ENCODE data around the gene HPCAL1.

HPCAL1 gene

DNA sequence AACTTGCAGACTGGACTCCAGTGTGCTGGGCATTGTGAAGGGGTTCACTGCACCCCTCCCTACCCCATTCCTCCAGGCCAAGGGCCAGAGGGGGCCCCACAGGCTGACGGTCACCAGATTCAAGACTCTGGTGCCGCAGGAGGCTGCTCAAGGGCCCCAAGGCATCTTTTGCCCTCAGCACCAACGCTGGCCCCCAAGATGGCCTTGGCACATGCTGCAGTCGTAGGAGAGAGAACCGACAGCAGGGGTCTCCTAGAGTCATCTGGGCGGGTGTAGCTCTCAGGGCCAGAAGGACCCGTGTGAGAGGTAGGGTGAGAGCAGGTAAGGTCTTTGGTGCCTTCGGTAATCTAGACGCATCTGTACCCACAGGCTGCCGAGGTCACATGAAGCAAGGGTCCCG is 164.1 kb downstream of the HPCAL1 start:
- no peak for DNase-seq (ENCODE audit: low spot score)

DNA sequence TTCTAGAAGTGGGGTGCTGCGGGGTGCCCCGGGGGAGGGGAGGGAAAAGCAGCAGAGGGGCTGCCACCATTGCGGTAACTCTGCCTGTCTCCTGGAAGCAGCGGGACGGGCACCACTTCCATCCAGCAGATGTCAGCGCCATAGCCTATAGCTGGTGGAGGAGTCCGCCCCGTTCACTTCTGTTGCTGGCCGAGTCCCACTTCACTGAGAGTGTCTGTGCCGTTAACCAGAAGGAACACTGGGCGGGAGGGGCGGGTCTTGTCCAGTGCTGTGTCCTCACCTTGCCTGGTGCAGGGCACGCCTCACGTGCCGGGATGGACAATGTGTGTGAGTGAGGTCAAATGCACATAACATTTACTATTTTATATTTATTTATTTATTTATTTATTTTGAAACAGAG is 164.7 kb downstream of the HPCAL1 start:
- no peak for DNase-seq (ENCODE audit: low spot score)

DNA sequence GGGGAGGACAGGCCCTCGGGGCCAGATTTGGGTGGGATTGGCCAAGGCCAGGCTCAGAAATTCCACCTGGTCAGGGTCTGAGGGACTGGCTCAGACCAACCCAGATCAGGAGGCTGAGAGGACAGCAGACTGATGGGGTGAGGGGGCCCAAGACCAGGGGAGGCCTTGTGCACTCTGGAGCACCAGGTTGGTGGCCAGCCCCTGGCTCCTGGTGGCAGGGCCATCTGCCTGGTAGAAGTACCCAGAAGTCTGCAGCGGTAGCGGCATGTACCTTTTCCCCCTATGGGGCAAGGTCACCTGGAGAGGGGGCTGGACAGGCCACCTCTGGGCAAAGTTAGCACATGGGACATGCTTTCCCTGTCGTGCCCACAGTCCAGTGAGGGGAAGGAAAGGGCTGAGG is 166.6 kb downstream of the HPCAL1 start:
- DNase-seq (ENCODE audit: low spot score) = no peak

DNA sequence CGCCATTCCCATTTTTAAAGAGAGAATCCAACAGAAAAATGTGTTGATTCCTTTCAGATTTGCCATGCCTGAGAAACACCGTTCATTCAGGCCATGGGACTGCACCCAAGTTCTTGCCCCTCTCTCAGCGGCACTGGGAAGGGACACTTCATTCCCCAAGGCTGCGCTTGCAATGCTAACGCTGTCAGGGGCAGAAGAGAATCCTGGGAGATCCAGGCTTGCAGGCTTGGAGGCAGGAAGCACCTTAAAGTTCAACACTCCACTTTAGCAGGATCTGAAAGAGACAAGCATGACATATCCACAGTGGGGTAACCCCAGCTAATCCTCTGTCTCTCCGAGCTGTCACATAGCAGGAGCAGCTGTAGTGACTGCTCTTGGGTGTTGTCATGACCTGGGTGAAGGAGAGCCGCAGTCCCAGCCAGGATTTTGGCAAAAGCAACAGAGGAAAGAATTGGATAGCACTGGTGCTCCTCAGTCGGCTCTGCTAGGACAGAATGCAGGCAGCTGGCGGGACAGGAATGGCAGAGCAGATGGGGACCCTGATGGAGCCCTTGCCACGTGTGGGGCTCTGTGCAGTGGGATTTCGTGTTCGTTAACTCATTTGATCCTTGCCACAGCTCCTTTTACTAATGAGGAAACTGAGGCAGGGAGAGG is 167.4 kb downstream of the HPCAL1 start:
- DNase-seq (ENCODE audit: low spot score) = no peak

DNA sequence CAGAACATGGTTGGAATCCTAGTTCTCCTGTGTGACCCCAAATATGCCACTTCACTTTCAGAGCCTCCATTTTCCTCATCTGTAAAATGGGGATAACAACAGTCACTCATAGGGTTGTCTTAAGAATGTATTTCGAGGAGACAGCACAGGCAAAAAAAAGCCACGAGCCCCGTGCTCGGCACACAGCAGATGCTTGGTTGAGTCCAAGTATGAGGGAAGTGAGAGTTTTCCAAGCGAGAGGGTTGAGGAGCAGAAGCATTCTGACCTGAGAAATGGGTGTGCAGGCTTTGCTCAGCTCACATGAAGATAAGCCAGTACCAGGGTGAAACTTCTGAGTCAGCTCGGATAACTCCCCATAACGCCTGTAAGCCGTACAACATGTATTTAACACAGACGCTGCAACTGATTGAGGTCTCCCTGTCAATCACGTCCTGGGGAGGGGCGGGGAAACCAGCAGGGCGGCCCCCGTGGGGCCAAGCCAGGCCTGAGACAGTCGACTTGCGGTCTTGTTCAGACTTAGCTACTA is 168.4 kb downstream of the HPCAL1 start:
- no peak for DNase-seq (ENCODE audit: low spot score)

DNA sequence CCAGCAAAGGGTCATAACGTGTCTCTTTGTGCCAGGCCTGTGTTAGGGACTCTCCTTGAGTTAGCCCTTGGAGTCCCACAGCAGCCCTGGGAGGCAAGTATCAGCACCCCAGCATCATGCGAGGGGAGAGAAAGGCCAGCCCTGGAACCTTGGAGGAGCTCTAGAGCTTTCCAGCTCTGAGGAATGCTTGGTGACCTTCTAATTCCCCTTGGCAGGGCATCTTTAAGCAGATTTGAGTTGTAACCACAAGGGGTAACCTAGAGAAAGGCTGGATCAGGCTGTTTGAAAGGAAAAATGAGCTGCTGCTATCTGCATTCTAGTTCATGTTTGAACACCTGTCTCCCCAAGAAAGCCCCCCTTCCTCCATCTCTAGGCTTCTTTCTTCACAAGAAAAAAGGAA is 169.3 kb downstream of the HPCAL1 start:
- no peak for DNase-seq (ENCODE audit: low spot score)

DNA sequence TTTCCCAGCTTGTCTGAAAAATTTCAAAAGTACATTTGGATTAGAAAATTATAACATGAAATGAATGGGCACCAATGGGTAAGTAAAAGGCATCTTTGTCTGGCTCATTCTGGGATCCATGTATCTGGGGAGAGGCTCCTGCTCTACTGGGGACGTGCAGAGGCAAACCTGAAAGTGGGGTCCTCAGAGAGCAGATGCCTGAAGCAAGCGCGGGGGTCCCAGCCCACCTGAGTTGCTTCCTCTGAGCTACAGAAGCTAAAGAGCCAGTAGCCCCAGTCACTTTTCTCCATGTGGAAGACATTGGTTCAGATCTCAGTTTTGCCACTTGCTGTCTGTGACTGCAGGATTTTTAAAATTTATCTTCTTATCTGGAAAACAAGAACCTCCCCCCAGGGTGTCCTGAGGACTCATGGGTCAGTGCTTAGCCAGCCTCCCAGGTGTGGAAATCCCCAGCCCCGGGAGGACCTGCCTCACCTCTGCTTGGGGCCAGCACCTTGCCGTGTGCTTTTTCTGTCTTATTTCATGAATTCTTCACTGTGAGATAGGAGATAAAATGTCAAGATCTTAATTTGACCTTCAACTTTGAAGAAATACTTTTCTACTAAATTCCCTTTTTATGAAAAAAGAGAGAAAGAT is 170.5 kb downstream of the HPCAL1 start:
- DNase-seq (ENCODE audit: low spot score) = no peak

DNA sequence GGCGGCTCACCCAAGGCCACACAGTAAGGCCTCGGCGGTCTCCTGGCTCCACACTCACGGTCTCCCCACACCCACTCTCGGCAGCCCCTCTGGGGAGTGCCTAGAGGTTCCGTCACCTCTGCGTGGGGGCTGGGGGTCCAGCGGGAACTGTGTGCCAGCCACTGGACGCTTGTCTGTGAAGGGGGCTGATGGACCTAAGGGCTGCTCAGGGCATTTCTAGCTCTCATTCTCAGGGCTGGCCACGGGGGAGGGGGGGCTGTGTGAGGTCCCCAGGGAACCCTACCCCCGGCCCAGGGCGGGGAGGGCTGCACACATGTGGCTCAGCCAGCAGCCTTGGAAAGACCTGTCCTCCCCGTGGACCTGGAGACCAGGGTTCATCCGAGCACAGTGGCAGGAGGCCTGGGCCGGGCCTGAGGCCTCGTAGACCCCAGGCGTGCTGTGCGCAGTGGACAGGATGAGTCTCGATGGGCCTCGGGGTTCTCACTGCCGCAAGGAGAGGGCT is 172.6 kb downstream of the HPCAL1 start:
- no peak for DNase-seq (ENCODE audit: low spot score)

DNA sequence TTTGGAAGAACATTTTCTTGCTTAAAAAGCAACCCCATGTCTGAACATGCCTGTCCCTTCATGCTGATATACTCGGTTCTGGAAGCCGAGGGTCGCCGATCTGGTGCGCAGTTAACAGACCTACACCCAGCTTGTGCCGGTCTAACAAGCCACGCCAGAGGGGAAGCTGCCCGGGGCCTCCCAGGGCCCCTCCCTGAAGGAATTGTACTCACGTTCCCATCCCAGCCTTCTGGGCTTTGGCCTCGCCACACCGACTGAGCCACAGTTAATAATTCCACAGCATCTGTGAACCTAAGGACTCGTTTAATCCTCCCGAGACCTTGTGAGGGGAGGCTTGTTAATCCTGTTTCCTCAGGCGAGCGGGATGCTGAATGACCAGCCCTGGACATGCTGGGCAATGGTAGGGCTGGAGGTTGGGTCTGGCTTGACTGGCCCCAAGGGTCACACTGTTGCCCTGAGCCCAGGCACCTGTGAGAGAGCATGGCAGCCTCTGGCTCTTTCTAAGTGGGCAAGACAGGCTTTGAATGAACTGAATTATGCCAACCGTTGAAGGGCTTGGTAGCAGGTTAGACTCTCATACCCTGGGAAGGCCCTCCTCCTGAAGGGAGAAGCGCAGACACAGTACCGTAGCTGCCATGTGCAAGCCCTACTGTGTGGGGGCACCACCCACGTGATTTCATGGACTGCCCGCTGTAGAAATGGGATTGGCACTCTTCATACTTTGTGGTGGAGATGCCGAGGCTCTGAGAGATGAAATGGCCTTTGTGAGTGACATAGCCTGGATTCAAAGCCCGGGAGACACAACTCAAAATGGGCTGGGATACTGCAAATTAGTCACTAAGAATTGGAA is 173.3 kb downstream of the HPCAL1 start:
- no peak for DNase-seq (ENCODE audit: low spot score)

DNA sequence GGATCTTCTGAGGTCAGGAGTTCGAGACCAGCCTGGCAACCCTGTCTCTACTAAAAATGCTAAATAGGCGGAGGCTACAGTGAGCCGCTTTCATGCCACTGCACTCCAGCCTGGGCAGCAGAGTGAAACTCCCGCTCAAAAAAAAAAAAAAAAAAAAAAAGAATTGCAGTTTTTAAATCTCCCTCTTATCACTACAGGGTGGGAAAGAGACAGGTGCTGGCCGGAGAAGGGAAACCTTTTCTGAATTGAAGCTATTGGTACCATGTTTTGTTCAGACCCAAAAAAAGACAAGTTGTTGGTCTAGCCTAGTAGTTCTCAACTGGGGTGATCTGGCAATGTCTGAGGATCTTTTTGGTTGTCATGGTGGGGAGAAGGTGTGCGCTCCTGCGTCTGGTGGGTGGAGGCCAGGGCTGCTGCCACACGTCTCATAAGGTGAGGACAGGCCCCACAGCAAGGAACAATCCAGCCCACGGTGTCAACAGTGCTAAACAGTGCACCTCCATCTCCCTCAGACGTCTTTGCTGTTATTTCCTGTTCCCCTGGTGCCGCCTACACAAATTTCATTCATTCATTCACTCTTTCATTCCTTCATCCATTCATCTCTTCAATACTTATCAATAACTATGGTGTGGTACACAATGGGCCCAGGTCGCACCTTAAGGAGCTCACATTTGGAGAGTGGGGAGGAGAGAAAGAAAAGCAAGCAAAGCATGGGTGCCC is 174.2 kb downstream of the HPCAL1 start:
- no peak for DNase-seq (ENCODE audit: low spot score)

Data from hematopoietic multipotent progenitor cell treated with erythropoietin and hydrocortisone succinate and interleukin-3 and kit ligand, for 17 days (in vitro differentiated cells).